WTC11 (cell line): ENCODE results near the gene HELLS. TPM values are rescaled to one million over a fixed set of nuclear protein-coding genes. Genes with fewer than 3 reads are reported as not detected.

Source experiments
- ATAC-seq: fragments of 200-7000 bp; cut with Tn5 transposase; 2 replicates; pipeline ENCODE4 v1.10.0; 2021; ENCODE audit warnings: mild to moderate bottlenecking, moderate library complexity
- CTCF ChIA-PET: fragments of 300-600 bp; sonication (Branson Sonifier 250); formaldehyde crosslinking; loops from one replicate; lab custom pipeline; 2021; ENCODE audit warnings: antibody characterized with exemption; lab: Charles Lee
- POLR2A ChIA-PET: fragments of 350-600 bp; sonication (Branson Sonifier 250); formaldehyde crosslinking; loops from one replicate; lab custom pipeline; 2021; ENCODE audit warnings: antibody characterized with exemption; lab: Charles Lee
- DNase-seq: peaks from one replicate; pipeline ENCODE4 v3.0.0; 2021; ENCODE audit warnings: low spot score
- H3K27ac Mint-ChIP-seq: 2 replicates; pipeline ENCODE4 v1.8.0; 2021; ENCODE audit warnings: mixed read lengths
- H3K27me3 Mint-ChIP-seq: 2 replicates; pipeline ENCODE4 v1.8.0; 2021; ENCODE audit warnings: low read depth, mild to moderate bottlenecking, moderate library complexity, mixed read lengths
- H3K36me3 Mint-ChIP-seq: 2 replicates; pipeline ENCODE4 v1.8.0; 2021; ENCODE audit warnings: mixed read lengths
- H3K4me1 Mint-ChIP-seq: 2 replicates; pipeline ENCODE4 v1.8.0; 2022; ENCODE audit warnings: mixed read lengths
- H3K4me3 Mint-ChIP-seq: 2 replicates; pipeline ENCODE4 v1.8.0; 2021; ENCODE audit warnings: mild to moderate bottlenecking, moderate library complexity, mixed read lengths
- H3K9me3 Mint-ChIP-seq: 2 replicates; pipeline ENCODE4 v1.8.0; 2021; ENCODE audit warnings: mixed read lengths
- CREB1 ChIP-seq: sonication (generic); formaldehyde crosslinking; IDR thresholded peaks from 2 replicates; pipeline ENCODE4 v1.8.0; 2023; ENCODE audit warnings: mild to moderate bottlenecking, missing genetic modification reagents
- FOXK1 ChIP-seq: sonication (generic); formaldehyde crosslinking; IDR thresholded peaks from 2 replicates; pipeline ENCODE4 v1.8.0; 2022; ENCODE audit warnings: mild to moderate bottlenecking, moderate library complexity, missing genetic modification reagents
- GABPB1 ChIP-seq: sonication (generic); formaldehyde crosslinking; IDR thresholded peaks from 2 replicates; pipeline ENCODE4 v1.8.1; 2023; ENCODE audit warnings: mild to moderate bottlenecking, missing genetic modification reagents
- GRHL2 ChIP-seq: fragments of 250-450 bp; sonication (Bioruptor Pico); IDR thresholded peaks from 2 replicates; pipeline ENCODE4 v1.8.0; 2022; ENCODE audit warnings: mild to moderate bottlenecking, moderate library complexity; ENCODE audit not compliant: insufficient replicate concordance, severe bottlenecking
- GTF2I ChIP-seq: fragments of 250-450 bp; sonication (Bioruptor Pico); conservative IDR thresholded peaks from 2 replicates; pipeline ENCODE4 v1.4.0; 2021; ENCODE audit warnings: mild to moderate bottlenecking
- HMGA2 ChIP-seq: fragments of 250-450 bp; sonication (Bioruptor Pico); IDR thresholded peaks from 2 replicates; pipeline ENCODE4 v1.4.0; 2021; ENCODE audit warnings: mild to moderate bottlenecking, moderate library complexity
- NFE2L1 ChIP-seq: sonication (generic); formaldehyde crosslinking; IDR thresholded peaks from 2 replicates; pipeline ENCODE4 v1.8.1; 2023; ENCODE audit warnings: missing genetic modification reagents
- NFYB ChIP-seq: sonication (generic); formaldehyde crosslinking; conservative IDR thresholded peaks from 2 replicates; pipeline ENCODE4 v1.8.0; 2022; ENCODE audit warnings: low read depth, missing genetic modification reagents
- RELA ChIP-seq: sonication (generic); formaldehyde crosslinking; IDR thresholded peaks from 2 replicates; pipeline ENCODE4 v1.8.1; 2022; ENCODE audit warnings: missing genetic modification reagents, mild to moderate bottlenecking, borderline replicate concordance
- SMAD3 ChIP-seq: sonication (generic); formaldehyde crosslinking; IDR thresholded peaks from 2 replicates; pipeline ENCODE4 v1.8.0; 2022; ENCODE audit warnings: missing genetic modification reagents, mild to moderate bottlenecking, borderline replicate concordance
- TEAD1 ChIP-seq: sonication (generic); formaldehyde crosslinking; IDR thresholded peaks from 2 replicates; pipeline ENCODE4 v1.8.0; 2022; ENCODE audit warnings: mild to moderate bottlenecking, missing genetic modification reagents
- TEAD4 ChIP-seq: sonication (generic); formaldehyde crosslinking; IDR thresholded peaks from 2 replicates; pipeline ENCODE4 v1.8.0; 2022; ENCODE audit warnings: mild to moderate bottlenecking, missing genetic modification reagents
- ZNF138 ChIP-seq: sonication (generic); formaldehyde crosslinking; conservative IDR thresholded peaks from 2 replicates; pipeline ENCODE4 v1.8.1; 2022; ENCODE audit warnings: mild to moderate bottlenecking, moderate library complexity, missing genetic modification reagents
- ZNF263 ChIP-seq: sonication (generic); formaldehyde crosslinking; IDR thresholded peaks from 2 replicates; pipeline ENCODE4 v1.8.1; 2022; ENCODE audit warnings: low read depth, mild to moderate bottlenecking, moderate library complexity, missing genetic modification reagents
- ZNF317 ChIP-seq: sonication (generic); formaldehyde crosslinking; IDR thresholded peaks from 2 replicates; pipeline ENCODE4 v1.8.1; 2023; ENCODE audit warnings: low read depth, mild to moderate bottlenecking, moderate library complexity, missing genetic modification reagents, borderline replicate concordance
- total RNA-seq: library from RNA; stranded (reverse); gene quantifications from 3 replicates; pipeline ENCODE4 v1.2.3, GENCODE V29; 2021
- TF ChIP-seq, protein P1 (sequence below): fragments of 200-600 bp; IDR thresholded peaks from 2 replicates; pipeline ENCODE4 v1.8.0; 2022; ENCODE audit warnings: antibody characterized with exemption
- TF ChIP-seq, protein P2 (sequence below): fragments of 250-450 bp; sonication (Bioruptor Pico); IDR thresholded peaks from 2 replicates; pipeline ENCODE4 v1.9.0; 2021; ENCODE audit warnings: mild to moderate bottlenecking
- TF ChIP-seq, protein P3 (sequence below): sonication (generic); formaldehyde crosslinking; IDR thresholded peaks from 2 replicates; pipeline ENCODE4 v1.8.0; 2023; ENCODE audit warnings: missing genetic modification reagents
- TF ChIP-seq, protein P4 (sequence below): fragments of 250-450 bp; sonication (Bioruptor Pico); IDR thresholded peaks from 2 replicates; pipeline ENCODE4 v1.8.0; 2021; ENCODE audit warnings: mild to moderate bottlenecking
- TF ChIP-seq, protein P5 (sequence below): sonication (generic); formaldehyde crosslinking; IDR thresholded peaks from 2 replicates; pipeline ENCODE4 v1.8.1; 2022; ENCODE audit warnings: mild to moderate bottlenecking, moderate library complexity, missing genetic modification reagents
- TF ChIP-seq, protein P6 (sequence below): sonication (generic); formaldehyde crosslinking; IDR thresholded peaks from 2 replicates; pipeline ENCODE4 v1.8.1; 2023; ENCODE audit warnings: mild to moderate bottlenecking, missing genetic modification reagents

The HELLS gene
- total RNA-seq, 1 experiment from 2014 or later, result 419 TPM

DNA sequence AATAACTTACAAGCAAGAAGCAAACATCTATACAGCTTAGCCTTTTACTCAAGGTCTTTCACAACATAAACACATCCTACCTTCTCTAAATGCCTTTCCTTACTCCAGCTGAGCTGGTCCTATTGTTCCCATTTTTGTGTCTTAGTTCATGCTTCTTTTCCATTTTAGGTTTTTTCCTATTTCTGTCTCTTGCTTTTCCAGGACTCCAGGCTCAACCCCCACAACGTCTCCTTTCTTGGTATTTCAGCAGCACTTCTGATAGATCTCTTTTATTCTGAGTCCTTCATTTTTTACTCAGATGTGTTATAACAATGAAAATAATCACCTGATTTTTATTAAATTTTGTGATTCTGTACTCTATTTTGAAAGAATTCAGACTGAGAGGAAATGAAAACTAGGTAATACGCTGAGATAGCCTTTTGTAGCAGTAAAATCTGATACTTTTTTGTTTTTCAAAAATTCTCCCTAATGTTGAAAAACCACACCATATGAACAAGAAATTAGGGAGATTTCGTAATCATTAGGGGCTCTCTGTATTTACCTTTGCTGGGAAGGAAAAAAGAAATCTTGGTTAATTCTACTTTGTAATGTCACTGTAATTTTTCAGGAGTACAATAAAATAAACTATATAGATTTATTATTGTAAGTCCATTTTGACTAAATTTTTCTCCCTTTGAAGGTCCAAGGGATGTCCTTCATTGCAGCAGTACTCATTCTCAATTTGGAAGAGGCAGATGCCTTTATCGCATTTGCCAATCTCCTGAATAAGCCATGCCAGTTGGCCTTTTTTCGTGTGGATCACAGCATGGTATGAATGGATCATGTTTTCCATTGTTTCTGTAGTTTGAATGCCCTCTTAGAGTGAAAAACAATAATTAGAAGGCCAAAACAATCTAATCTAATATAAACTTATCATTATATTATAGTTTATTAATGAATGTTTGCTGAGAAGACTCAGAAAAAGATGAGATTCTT, 24.0 kb upstream of the HELLS start (continued):
- TF ChIP-seq, protein P1, sequence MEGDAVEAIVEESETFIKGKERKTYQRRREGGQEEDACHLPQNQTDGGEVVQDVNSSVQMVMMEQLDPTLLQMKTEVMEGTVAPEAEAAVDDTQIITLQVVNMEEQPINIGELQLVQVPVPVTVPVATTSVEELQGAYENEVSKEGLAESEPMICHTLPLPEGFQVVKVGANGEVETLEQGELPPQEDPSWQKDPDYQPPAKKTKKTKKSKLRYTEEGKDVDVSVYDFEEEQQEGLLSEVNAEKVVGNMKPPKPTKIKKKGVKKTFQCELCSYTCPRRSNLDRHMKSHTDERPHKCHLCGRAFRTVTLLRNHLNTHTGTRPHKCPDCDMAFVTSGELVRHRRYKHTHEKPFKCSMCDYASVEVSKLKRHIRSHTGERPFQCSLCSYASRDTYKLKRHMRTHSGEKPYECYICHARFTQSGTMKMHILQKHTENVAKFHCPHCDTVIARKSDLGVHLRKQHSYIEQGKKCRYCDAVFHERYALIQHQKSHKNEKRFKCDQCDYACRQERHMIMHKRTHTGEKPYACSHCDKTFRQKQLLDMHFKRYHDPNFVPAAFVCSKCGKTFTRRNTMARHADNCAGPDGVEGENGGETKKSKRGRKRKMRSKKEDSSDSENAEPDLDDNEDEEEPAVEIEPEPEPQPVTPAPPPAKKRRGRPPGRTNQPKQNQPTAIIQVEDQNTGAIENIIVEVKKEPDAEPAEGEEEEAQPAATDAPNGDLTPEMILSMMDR, result no peak
- TF ChIP-seq, protein P2, sequence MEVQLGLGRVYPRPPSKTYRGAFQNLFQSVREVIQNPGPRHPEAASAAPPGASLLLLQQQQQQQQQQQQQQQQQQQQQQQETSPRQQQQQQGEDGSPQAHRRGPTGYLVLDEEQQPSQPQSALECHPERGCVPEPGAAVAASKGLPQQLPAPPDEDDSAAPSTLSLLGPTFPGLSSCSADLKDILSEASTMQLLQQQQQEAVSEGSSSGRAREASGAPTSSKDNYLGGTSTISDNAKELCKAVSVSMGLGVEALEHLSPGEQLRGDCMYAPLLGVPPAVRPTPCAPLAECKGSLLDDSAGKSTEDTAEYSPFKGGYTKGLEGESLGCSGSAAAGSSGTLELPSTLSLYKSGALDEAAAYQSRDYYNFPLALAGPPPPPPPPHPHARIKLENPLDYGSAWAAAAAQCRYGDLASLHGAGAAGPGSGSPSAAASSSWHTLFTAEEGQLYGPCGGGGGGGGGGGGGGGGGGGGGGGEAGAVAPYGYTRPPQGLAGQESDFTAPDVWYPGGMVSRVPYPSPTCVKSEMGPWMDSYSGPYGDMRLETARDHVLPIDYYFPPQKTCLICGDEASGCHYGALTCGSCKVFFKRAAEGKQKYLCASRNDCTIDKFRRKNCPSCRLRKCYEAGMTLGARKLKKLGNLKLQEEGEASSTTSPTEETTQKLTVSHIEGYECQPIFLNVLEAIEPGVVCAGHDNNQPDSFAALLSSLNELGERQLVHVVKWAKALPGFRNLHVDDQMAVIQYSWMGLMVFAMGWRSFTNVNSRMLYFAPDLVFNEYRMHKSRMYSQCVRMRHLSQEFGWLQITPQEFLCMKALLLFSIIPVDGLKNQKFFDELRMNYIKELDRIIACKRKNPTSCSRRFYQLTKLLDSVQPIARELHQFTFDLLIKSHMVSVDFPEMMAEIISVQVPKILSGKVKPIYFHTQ (CRISPR knock-in tag), result no peak
- TF ChIP-seq ZNF263 (CRISPR knock-in tag) (no peak), SMAD3 (no peak)

DNA sequence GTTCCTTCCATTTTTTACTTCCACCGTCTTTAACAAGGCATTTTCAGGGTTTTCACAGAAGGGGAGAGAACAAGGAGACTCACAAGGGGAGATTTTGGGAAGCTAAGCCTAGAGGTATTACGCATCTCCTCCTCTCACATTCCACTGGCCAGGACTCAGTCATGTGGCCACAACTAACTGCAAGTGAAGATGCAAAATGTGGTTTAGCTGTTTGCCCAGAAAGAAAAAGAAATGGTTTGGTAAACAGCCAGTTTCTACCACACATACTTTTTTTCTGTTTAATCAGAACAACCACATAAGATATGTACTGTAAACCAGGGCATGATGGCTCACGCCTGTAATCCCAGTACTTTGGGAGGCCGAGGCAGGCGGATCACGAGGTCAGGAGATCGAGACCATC, 21.4 kb upstream of the HELLS start:
- ChIA-PET POLR2A (no interaction called here), CTCF (no interaction called here)
- H3K4me1 Mint-ChIP-seq, result no peaks in the 10 kb centered on the region
- H3K27ac Mint-ChIP-seq, result no peak overlapping the region
- TF ChIP-seq ZNF317 (CRISPR knock-in tag), result no peak
- TF ChIP-seq, protein P3, sequence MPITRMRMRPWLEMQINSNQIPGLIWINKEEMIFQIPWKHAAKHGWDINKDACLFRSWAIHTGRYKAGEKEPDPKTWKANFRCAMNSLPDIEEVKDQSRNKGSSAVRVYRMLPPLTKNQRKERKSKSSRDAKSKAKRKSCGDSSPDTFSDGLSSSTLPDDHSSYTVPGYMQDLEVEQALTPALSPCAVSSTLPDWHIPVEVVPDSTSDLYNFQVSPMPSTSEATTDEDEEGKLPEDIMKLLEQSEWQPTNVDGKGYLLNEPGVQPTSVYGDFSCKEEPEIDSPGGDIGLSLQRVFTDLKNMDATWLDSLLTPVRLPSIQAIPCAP, result no peak
- TF ChIP-seq CREB1 (CRISPR knock-in tag), result no peak
- TF ChIP-seq, protein P4, sequence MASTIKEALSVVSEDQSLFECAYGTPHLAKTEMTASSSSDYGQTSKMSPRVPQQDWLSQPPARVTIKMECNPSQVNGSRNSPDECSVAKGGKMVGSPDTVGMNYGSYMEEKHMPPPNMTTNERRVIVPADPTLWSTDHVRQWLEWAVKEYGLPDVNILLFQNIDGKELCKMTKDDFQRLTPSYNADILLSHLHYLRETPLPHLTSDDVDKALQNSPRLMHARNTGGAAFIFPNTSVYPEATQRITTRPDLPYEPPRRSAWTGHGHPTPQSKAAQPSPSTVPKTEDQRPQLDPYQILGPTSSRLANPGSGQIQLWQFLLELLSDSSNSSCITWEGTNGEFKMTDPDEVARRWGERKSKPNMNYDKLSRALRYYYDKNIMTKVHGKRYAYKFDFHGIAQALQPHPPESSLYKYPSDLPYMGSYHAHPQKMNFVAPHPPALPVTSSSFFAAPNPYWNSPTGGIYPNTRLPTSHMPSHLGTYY (CRISPR knock-in tag), result no peak
- TF ChIP-seq NFYB (CRISPR knock-in tag), result no peak
- no peak for TF ChIP-seq ZNF138
- TF ChIP-seq TEAD4 (CRISPR knock-in tag), result no peak
- no peak for TF ChIP-seq GABPB1 (CRISPR knock-in tag)
- TF ChIP-seq GTF2I, result no peak
- TF ChIP-seq NFE2L1 (CRISPR knock-in tag), result no peak
- TF ChIP-seq GRHL2 (CRISPR knock-in tag), result no peak
- TF ChIP-seq RELA (CRISPR knock-in tag), result no peak
- TF ChIP-seq, protein P5, sequence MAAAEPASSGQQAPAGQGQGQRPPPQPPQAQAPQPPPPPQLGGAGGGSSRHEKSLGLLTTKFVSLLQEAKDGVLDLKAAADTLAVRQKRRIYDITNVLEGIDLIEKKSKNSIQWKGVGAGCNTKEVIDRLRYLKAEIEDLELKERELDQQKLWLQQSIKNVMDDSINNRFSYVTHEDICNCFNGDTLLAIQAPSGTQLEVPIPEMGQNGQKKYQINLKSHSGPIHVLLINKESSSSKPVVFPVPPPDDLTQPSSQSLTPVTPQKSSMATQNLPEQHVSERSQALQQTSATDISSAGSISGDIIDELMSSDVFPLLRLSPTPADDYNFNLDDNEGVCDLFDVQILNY (CRISPR knock-in tag), result no peak
- TF ChIP-seq, protein P6, sequence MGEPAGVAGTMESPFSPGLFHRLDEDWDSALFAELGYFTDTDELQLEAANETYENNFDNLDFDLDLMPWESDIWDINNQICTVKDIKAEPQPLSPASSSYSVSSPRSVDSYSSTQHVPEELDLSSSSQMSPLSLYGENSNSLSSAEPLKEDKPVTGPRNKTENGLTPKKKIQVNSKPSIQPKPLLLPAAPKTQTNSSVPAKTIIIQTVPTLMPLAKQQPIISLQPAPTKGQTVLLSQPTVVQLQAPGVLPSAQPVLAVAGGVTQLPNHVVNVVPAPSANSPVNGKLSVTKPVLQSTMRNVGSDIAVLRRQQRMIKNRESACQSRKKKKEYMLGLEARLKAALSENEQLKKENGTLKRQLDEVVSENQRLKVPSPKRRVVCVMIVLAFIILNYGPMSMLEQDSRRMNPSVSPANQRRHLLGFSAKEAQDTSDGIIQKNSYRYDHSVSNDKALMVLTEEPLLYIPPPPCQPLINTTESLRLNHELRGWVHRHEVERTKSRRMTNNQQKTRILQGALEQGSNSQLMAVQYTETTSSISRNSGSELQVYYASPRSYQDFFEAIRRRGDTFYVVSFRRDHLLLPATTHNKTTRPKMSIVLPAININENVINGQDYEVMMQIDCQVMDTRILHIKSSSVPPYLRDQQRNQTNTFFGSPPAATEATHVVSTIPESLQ (CRISPR knock-in tag), result no peak
- TF ChIP-seq TEAD1 (CRISPR knock-in tag), result no peak
- no peak for TF ChIP-seq ZNF263 (CRISPR knock-in tag)
- no peak for TF ChIP-seq FOXK1 (CRISPR knock-in tag)
- no peak for TF ChIP-seq HMGA2 (CRISPR knock-in tag)
- H3K9me3 Mint-ChIP-seq, result no peaks in the 10 kb centered on the region
- H3K36me3 Mint-ChIP-seq, result no peaks in the 10 kb centered on the region
- ATAC-seq, result no peak
- DNase-seq, result no peak
- no peak overlapping the region for H3K4me3 Mint-ChIP-seq
- no peaks in the 10 kb centered on the region for H3K27me3 Mint-ChIP-seq
